Rectal smooth muscle tissue (tissue), 1 donor: ENCODE results near the gene SEMA3C.

Experiments
- H3K27ac ChIP-seq: one replicate; pipeline ENCODE4 v1.7.0; 2013; ENCODE audit warnings: low read depth, low read length, inconsistent platforms
- H3K27me3 ChIP-seq: one replicate; pipeline ENCODE4 v1.7.0; 2013; ENCODE audit warnings: low read length; ENCODE audit not compliant: control insufficient read depth, insufficient read depth
- H3K36me3 ChIP-seq: one replicate; pipeline ENCODE4 v1.7.0; 2013; ENCODE audit warnings: low read length; ENCODE audit not compliant: control insufficient read depth, insufficient read depth
- H3K4me1 ChIP-seq: one replicate; pipeline ENCODE4 v1.7.0; 2013; ENCODE audit warnings: low read length; ENCODE audit not compliant: control insufficient read depth, insufficient read depth
- H3K4me3 ChIP-seq: one replicate; pipeline ENCODE4 v1.7.0; 2013; ENCODE audit warnings: low read length
- H3K9ac ChIP-seq: one replicate; pipeline ENCODE4 v1.7.0; 2013; ENCODE audit warnings: low read length

SEMA3C gene

DNA sequence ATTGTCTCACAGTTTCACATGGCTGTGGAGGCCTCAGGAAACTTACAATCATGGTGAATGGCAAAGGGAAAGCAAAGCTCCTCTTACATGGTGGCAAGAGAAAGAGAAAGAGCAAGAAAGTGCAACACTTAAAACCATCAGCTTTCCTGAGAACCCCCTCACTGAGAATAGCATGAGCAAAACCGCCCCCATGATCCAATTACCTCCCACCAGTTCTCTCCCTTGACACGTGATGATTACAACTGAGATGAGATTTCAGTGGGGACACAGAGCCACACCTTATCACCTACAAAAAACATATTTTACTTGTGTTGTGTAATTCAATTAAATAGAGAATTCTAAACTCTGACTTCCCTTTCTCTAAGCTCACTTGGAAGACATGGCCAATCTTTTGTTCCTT is 80.2 kb downstream of the SEMA3C start:
- Histone ChIP-seq H3K36me3 (no peaks in the 10 kb centered on the region), H3K4me1 (peaks cover 12% of the 10 kb centered on the region), H3K9ac (no peak overlapping the region), H3K4me3 (no peak overlapping the region), H3K27me3 (no peaks in the 10 kb centered on the region), H3K27ac (no peak overlapping the region)

DNA sequence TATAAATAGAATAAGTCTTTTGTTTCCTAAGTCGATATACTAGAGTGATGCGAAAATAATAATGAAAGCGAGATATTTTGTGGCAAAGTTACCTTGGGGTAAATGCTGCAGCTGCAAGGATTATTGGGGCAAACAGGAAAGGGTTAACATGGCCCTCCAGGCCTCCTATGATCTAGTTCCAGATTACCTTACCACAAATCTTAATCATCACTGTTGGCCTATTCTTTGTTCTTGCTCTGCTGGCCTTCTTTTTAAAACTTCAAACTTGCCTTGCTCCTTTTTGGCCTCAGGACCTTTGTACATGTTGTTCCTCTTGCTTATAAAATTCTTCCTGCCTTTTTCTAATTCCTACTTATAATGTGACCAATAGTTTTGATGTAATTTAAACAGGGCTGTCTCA is 81.5 kb downstream of the SEMA3C start:
- no peak overlapping the region for H3K27ac ChIP-seq
- no peak overlapping the region for H3K9ac ChIP-seq
- H3K27me3 ChIP-seq, result no peaks in the 10 kb centered on the region
- peaks cover 15% of the 10 kb centered on the region for H3K4me1 ChIP-seq
- H3K36me3 ChIP-seq, result no peaks in the 10 kb centered on the region
- H3K4me3 ChIP-seq, result no peak overlapping the region

DNA sequence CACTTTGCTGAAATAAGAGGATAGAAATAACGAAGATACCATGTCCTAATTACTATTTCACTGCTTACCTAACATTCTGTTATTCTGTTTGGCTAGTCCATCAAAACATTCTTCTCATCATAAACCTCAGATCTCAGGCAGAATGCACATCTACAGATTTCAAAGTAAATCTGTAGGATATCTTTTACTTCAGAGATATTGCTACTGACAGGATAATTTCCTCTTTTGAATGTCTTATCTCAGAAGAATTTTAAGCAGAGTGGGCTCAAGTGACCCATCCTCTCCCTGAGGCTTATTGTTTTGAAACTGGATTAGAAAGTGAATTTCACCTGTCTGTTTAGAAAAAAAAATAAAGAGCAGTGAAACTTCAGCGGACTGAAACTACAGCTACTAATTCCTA is 83.6 kb downstream of the SEMA3C start:
- Histone ChIP-seq H3K36me3 (no peaks in the 10 kb centered on the region), H3K27me3 (no peaks in the 10 kb centered on the region), H3K4me1 (peaks cover 25% of the 10 kb centered on the region), H3K9ac (no peak overlapping the region), H3K4me3 (no peak overlapping the region), H3K27ac (no peak overlapping the region)

DNA sequence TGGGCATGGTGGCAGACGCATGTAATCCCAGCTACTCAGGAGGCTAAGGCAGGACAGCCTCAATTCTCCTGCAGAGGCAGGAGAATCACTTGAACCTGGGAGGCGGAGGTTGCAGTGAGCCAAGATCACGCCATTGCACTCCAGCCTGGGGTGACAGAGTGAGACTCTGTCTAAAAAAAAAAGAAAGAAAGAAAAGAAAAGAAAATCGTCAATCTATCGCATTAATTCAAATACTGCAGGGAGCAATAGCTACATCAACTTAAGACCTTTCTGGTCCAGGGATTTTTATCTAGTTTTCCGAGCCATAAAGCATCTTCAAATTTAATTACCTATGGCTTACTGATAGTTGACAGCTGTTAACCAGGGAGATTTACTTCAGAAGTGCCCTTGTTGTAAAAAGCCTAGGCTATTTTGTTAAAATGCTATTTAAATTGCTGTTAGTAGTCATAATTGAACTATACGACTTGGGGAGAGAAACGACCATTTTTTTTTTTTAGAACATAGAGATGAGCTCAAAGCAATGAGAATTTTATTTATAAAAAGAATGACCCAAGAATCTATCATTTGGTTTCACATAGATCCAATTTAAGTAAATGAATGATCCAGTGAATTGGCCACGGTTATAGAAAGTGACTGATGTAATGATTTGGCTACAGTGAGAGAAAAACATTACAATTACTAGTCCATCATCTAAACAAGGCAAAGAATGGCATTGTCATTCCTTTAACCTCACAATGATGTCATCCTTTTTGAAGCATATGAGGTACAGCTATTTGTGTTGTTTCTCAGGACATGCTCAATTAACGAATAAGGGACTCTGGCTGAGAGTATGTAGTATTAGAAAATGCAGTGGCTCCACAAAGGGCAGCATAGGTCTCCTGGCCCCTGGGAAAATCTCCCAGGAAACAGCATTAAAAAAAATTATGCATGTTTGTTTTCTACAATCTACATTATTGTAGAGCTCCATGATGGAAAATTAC is 85.3 kb downstream of the SEMA3C start:
- no peak overlapping the region for H3K4me3 ChIP-seq
- peaks cover 29% of the 10 kb centered on the region for H3K4me1 ChIP-seq
- no peak overlapping the region for H3K27ac ChIP-seq
- no peak overlapping the region for H3K9ac ChIP-seq
- H3K36me3 ChIP-seq, result no peaks in the 10 kb centered on the region
- no peaks in the 10 kb centered on the region for H3K27me3 ChIP-seq

DNA sequence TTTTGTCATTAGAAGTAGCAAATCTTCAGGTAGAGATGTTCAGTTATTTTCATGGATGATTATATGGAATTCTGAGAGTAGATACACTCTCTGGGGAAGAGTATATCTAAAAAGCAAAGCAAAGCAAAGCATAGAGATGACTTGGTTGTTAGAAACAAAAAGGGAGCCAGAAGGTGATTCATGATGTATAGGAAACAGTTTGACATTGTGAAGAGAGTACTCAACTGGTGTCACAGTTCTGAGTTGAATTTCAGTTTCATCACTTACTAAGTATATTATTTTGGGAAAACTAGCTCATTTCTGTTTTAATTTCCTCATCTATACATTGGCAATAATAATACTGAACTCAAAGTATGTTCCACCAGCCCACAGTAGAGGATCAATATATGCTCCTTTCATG is 86.8 kb downstream of the SEMA3C start:
- Histone ChIP-seq H3K4me3 (no peak overlapping the region), H3K27me3 (no peaks in the 10 kb centered on the region), H3K27ac (no peak overlapping the region), H3K36me3 (no peaks in the 10 kb centered on the region), H3K4me1 (peaks cover 44% of the 10 kb centered on the region), H3K9ac (no peak overlapping the region)

DNA sequence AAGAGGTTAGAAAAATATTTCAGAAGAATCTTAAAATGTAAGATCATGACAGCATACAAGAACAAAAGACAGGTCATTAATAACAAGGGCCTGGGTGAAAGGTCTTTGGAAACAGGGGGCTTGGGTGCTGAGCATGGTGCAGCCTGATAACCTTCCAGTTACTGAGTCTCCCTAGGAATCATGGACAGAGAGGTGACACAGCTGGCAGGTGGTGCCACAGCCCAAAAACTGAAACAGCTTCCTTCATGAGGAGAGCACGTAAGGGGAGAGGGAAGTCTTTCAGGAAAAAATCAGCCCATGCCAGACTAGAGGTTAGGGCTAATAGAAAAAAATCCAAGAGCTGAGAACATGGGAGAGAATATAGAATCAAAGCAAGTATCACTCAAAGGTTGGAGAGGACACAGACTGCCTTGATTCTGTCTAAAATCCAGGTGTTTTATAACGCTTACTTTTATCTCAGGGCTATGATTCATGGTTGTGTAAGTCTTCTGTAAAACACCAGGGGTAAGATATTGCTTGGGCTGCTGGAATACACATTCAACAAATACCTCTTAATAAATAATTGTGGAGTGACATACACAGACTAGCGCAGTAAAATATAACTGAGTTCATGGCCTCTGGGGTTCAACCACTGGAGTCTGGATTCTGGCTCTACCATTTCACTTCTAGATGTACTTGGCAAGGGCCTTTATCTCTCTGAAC is 88.1 kb downstream of the SEMA3C start:
- H3K36me3 ChIP-seq, result no peaks in the 10 kb centered on the region
- H3K9ac ChIP-seq, result no peak overlapping the region
- no peak overlapping the region for H3K4me3 ChIP-seq
- H3K27me3 ChIP-seq, result no peaks in the 10 kb centered on the region
- H3K4me1 ChIP-seq, result peaks cover 48% of the 10 kb centered on the region
- H3K27ac ChIP-seq, result peak overlapping the region; percentile 51

DNA sequence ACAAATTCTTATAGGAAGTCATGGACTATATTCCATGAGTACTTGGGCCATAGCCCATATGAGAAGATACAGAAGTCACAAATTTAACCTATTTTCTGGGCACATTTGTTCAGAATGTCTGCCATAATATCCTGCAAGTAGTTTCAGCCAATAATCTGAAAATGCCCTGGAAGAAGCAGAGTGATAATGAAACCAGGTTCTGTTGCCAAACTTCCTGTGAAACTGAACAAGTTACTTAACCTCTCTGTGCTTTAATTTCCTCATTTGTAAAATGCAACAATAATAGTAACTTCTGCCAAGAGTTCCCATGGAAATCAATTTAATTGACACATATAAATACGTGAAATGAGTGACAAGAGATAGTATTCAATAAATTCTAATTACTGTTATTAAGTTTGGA is 88.8 kb downstream of the SEMA3C start:
- H3K27ac ChIP-seq, result no peak overlapping the region
- no peaks in the 10 kb centered on the region for H3K36me3 ChIP-seq
- H3K9ac ChIP-seq, result no peak overlapping the region
- H3K4me1 ChIP-seq, result peaks cover 49% of the 10 kb centered on the region
- H3K4me3 ChIP-seq, result no peak overlapping the region
- no peaks in the 10 kb centered on the region for H3K27me3 ChIP-seq

DNA sequence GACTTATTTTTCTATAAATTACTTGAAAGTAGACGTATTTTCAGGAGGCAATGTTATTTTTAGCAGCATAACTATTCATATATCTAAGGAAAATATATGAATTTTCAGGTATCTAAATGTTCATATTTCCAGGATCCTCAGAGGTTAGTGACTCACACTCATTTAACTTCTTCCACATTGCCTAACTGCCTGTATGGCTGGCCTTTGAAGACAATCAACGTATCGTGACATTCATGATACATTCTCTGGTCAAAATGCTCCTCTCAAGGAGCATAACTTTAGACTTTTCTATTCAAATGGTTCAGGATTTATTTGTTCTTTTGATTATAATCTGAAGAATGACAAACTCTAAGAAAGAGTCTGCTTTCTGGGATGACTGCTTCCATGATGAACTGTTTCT is 89.3 kb downstream of the SEMA3C start:
- no peaks in the 10 kb centered on the region for H3K36me3 ChIP-seq
- no peak overlapping the region for H3K9ac ChIP-seq
- H3K4me1 ChIP-seq, result peaks cover 52% of the 10 kb centered on the region
- no peak overlapping the region for H3K4me3 ChIP-seq
- no peaks in the 10 kb centered on the region for H3K27me3 ChIP-seq
- no peak overlapping the region for H3K27ac ChIP-seq

DNA sequence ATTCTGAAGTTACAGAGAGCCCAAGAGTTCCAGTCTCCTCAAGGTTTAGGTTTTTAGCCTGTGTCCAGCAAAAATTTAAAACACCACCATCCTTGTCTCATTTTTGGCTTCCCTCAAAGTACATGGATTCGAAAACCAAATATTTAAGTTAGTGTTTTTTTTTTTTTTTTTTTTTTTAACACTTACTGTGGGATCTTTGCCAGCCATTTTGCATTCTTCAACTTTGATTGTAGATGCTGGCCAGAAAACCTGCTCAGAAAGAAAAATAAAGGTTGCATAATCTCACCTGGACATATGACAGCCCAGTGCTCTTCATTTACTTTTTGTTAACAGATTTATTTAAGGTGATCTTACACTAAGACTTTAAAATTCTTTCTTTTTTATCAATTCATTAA is 91.6 kb downstream of the SEMA3C start:
- Histone ChIP-seq H3K27ac (no peak overlapping the region), H3K4me3 (no peak overlapping the region), H3K4me1 (peaks cover 49% of the 10 kb centered on the region), H3K9ac (no peak overlapping the region), H3K36me3 (no peaks in the 10 kb centered on the region), H3K27me3 (no peaks in the 10 kb centered on the region)

DNA sequence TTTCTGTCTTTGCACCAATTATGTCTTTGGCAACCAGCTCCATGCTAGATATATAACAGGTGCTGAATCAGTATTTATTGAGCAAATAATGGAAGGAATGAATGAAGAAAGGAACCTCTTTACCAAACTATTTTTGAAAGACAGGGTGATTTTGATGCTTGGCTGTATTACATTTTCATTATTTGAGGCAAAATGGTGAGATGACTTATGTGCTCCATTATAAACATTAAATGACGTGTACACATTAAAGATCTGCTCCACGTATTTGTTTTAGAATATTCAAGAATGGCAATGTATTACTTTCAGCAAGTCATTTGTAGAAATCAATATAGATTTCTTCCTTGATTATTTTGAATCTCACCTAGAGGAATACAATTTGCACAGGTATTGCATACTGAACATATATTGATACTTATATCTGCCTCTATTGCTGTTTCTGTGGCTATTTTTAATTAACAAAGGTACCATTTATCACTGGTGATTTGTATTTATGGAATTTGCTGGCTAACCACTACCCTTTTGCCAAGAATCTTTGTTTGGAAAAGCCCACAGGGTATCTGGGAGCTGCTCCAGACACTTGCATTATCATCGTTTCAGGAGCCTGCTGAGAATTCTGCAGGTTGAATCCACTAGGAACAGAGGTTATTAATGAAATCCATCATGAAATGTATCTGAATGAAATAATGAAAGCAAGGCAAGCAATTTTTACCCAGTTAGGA is 92.2 kb downstream of the SEMA3C start:
- H3K4me1 ChIP-seq, result peaks cover 43% of the 10 kb centered on the region
- no peak overlapping the region for H3K9ac ChIP-seq
- H3K4me3 ChIP-seq, result no peak overlapping the region
- no peaks in the 10 kb centered on the region for H3K36me3 ChIP-seq
- no peaks in the 10 kb centered on the region for H3K27me3 ChIP-seq
- no peak overlapping the region for H3K27ac ChIP-seq

DNA sequence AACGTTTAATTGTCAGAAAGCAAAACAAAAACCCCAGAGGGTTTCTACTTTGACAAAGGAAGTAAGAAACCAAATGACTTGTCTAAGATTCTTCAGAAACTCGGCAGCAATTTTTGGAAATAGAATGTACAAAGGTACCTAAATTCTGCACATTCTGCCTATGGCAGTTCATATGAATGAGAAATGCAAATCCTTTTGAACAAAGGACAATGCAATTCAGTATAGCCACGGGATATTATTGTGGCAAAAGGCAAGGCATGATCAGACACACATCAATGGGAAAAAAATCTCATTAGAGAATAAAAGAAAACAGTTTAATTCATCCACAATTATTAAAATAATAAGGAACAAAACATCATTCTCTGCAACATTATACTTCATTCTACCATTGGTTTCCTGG is 93.4 kb downstream of the SEMA3C start:
- no peak overlapping the region for H3K27ac ChIP-seq
- H3K36me3 ChIP-seq, result no peaks in the 10 kb centered on the region
- no peak overlapping the region for H3K4me3 ChIP-seq
- H3K27me3 ChIP-seq, result no peaks in the 10 kb centered on the region
- no peak overlapping the region for H3K9ac ChIP-seq
- peaks cover 35% of the 10 kb centered on the region for H3K4me1 ChIP-seq

DNA sequence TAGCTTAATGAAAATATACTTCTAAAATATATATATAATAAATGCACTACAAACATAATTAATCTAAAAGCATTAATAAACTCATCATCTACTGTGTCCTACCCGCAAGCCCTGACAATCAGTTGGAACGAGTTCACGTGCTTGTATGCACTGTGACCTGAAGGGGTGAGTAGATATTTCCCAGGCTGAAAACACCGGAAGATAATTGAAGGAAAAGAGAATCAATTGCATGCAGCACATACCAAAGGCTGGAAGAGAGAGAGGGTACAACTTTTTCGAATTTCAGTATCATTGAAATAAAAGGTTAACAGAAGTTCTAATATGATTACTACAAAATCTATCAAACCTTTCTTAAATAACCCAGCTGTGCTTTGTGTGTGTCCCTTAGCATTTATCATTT is 94.6 kb downstream of the SEMA3C start:
- no peaks in the 10 kb centered on the region for H3K36me3 ChIP-seq
- H3K4me1 ChIP-seq, result peaks cover 34% of the 10 kb centered on the region
- no peak overlapping the region for H3K27ac ChIP-seq
- H3K9ac ChIP-seq, result no peak overlapping the region
- H3K27me3 ChIP-seq, result no peaks in the 10 kb centered on the region
- no peak overlapping the region for H3K4me3 ChIP-seq
